Activated naive CD4-positive, alpha-beta T cell treated with anti-CD3 and anti-CD28 coated beads, Interleukin-2, amount 50 U/mL, for 72 hours (primary cell): Measurements from ENCODE around the gene E2F8. TPM values are rescaled to one million over a fixed set of nuclear protein-coding genes. Genes with fewer than 3 reads are reported as not detected.
"Not testable (repeated sequence)": the region's sequence is repeated elsewhere in the genome, so short reads cannot be mapped to it uniquely, and the experiment has no call there.

Source experiments
- ATAC-seq, 2 donors: fragments of 150-1000 bp; cut with Tn5 transposase; 2 replicates each; pipeline ENCODE4 v1.10.0; 2021; ENCODE audit warnings: mild to moderate bottlenecking in 2 of 2, moderate library complexity in 2 of 2
- DNase-seq, 2 donors: peaks; one replicate each; pipeline ENCODE4 v3.0.0; 2021 to 2022; ENCODE audit warnings: low spot score in 2 of 2
- H3K27ac Mint-ChIP-seq, 2 donors: one replicate each; pipeline ENCODE4 v1.8.0; 2022; ENCODE audit warnings: mild to moderate bottlenecking in 2 of 2, mixed read lengths in 2 of 2
- H3K36me3 Mint-ChIP-seq, 2 donors: one replicate each; pipeline ENCODE4 v1.8.0; 2022; ENCODE audit warnings: mixed read lengths in 2 of 2
- H3K9me3 Mint-ChIP-seq, 2 donors: one replicate each; pipeline ENCODE4 v1.8.0; 2022; ENCODE audit warnings: mixed read lengths in 2 of 2
- total RNA-seq, 2 donors: library from RNA; stranded (reverse); gene quantifications; one replicate each; pipeline ENCODE4 v1.2.3, GENCODE V29; 2022

Gene E2F8, protein sequence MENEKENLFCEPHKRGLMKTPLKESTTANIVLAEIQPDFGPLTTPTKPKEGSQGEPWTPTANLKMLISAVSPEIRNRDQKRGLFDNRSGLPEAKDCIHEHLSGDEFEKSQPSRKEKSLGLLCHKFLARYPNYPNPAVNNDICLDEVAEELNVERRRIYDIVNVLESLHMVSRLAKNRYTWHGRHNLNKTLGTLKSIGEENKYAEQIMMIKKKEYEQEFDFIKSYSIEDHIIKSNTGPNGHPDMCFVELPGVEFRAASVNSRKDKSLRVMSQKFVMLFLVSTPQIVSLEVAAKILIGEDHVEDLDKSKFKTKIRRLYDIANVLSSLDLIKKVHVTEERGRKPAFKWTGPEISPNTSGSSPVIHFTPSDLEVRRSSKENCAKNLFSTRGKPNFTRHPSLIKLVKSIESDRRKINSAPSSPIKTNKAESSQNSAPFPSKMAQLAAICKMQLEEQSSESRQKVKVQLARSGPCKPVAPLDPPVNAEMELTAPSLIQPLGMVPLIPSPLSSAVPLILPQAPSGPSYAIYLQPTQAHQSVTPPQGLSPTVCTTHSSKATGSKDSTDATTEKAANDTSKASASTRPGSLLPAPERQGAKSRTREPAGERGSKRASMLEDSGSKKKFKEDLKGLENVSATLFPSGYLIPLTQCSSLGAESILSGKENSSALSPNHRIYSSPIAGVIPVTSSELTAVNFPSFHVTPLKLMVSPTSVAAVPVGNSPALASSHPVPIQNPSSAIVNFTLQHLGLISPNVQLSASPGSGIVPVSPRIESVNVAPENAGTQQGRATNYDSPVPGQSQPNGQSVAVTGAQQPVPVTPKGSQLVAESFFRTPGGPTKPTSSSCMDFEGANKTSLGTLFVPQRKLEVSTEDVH
- total RNA-seq = 10 to 100 TPM; 24.8 to 35.8 TPM

DNA sequence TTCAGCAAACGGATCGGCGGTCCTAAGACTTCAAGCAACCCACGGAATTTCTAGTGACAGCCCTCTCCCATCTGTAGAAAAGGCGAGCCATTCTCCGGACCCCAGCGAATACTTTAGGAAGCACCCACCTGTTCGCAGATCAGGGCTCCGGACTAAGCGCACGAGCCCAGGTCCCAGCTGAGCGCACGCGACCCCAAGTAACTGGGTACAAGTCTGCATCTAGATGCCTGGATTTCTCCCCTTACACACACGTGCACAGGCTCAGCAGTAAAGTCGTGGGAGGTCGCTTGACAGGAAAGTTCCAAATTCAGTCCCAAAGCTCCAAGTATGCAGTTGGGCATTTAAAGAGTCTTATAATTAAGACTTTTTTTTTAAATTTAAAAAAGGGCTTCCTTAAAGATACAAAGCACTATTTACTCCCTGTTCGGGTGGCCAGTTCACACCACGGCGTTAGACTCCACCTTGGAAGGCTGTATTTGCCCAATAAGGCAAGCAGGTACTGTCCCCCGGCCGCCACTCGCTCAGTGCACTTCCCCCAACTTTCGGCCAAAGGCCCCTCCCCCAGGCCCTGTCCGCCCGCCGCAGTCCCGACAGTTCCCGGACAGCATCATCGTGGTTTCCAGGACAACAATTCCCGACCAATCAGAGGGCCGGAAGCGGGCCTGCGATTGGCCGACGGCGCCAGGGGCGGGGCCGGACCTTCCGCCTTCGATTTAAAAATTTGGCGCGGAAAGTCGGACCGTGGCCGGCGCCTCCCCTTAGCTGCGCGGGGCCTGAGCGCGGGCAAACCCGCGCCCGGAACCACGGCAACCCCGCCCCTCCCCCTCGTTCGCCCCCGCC lies at the start of gene E2F8:
Gene E2F8 (minus strand): TSS at position 526 of the 840 bp plus-strand sequence. CDS start 824 bp downstream, outside the sequence.
- ATAC-seq (peak; percentile 85 to 88), DNase-seq (peak; percentile 90 to 99)
- Mint-ChIP-seq H3K36me3 (peaks cover 7 to 39% of the 10 kb centered on the region in 2 donors), H3K27ac (peak within 1 kb of the TSS; percentile 76 to 92), H3K9me3 (no peaks in the 10 kb centered on the region)

DNA sequence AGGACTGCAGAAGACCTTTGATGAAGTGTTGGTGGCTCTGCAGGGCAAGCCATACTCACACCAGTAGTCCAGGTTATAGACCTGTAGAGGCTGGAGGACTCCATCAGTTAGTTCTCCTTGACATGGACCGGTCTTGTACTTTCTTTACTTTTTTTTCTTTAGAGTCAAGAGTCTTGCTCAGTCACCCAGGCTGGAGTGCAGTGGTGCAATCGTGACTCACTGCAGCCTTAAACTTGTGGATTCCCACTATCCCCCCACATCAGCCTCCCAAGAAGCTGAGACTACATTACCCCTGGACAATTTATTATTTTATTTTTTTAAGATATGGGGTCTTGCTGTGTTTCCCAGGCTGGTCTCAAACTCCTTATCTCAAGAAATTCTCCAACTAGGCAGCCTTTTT lies 49.6 kb upstream of the E2F8 start:
- ATAC-seq (no peak), DNase-seq (no peak)
- Mint-ChIP-seq H3K9me3 (no peaks in the 10 kb centered on the region), H3K27ac (no peak overlapping the region), H3K36me3 (no peaks in the 10 kb centered on the region)

DNA sequence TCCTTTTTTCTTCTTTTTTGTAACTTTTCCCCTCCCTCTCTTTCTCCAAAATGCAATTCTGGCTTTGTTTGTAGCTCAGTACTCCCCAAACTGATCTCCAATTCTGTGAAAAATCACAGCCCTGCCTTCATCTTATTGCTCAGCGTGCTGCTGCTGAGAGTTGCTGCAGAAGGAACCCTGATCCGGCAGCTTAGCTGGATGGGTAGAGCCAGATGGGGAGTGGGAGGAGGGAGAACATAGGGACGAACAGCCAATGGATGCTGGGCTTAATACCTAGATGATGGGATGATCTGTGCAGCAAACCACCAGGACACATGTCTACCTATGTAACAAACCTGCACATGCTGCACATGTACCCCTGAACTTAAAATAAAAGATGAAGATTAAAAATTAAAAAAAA lies 47.5 kb upstream of the E2F8 start:
- Mint-ChIP-seq H3K27ac (no peak overlapping the region), H3K36me3 (no peaks in the 10 kb centered on the region)
- ATAC-seq = no peak

DNA sequence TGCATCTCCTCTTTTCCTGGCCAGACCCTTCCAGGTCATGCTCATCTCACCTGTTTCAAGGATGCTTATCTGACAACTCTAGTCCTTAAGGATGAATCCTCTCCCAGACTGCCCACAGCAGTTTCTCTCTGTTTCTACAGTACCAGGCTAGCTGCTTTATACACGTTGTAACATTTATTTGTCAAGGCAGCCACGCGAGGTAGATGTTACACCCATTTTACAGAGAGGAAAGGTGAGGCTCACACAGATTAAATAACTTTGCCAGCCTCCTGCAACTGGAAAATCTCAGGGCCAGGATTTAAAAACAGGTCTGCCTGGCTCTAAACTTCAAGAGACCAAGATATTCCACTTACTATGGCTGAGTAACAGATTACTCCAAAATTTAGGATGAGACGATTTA lies 45.7 kb upstream of the E2F8 start:
- H3K9me3 Mint-ChIP-seq = no peaks in the 10 kb centered on the region
- ATAC-seq (no peak), DNase-seq (no peak)
- no peaks in the 10 kb centered on the region for H3K36me3 Mint-ChIP-seq
- no peak overlapping the region for H3K27ac Mint-ChIP-seq

More for the DNA sequence above, 47.5 kb upstream of the E2F8 start:
- no peaks in the 10 kb centered on the region for H3K9me3 Mint-ChIP-seq
- no peak for DNase-seq

DNA sequence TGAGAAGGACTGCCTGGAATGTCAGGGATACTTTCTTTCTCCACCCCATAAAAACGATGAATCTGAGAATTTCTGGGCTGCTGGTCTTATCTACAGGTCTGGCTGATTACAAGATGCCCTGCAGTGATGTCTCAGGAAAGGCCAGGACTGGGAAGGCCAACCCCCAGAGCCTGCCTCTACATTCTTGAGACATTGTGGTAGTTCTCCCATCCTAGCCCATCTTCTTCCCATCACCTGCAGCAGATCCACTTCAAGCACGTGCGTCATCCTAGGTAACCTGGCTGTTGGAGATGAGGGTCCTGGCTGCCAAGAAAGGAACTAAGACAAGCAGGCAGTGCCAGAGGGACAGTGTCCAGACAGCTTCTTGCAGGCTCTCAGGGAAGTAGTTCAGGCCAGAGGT lies 44.1 kb upstream of the E2F8 start:
- no peaks in the 10 kb centered on the region for H3K9me3 Mint-ChIP-seq
- no peak overlapping the region for H3K27ac Mint-ChIP-seq
- no peak for ATAC-seq
- DNase-seq = no peak
- H3K36me3 Mint-ChIP-seq = no peaks in the 10 kb centered on the region

DNA sequence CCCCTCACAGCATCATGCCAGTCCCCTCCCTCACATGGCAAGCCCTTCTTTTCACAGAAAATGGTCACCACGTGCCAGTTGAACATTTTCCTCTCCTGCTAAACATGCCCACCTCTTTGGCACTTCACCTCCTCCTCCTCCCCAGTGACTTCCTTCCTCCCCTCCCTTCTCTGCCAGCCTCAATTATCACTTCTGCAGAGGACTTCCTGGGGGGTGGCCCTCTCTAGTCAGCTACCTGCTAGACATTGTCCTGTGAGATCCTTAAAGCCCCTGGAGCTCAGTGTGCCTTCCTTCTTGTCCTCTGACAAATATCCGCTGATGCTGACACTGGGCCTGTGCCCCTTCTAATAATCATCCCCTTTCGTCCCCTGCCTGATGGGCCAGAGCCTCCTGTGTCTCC lies 43.2 kb upstream of the E2F8 start:
- no peak for ATAC-seq
- no peak for DNase-seq
- Mint-ChIP-seq H3K9me3 (no peaks in the 10 kb centered on the region), H3K27ac (peak overlapping the region in 1 of 2 donors; percentile 15), H3K36me3 (no peaks in the 10 kb centered on the region)

DNA sequence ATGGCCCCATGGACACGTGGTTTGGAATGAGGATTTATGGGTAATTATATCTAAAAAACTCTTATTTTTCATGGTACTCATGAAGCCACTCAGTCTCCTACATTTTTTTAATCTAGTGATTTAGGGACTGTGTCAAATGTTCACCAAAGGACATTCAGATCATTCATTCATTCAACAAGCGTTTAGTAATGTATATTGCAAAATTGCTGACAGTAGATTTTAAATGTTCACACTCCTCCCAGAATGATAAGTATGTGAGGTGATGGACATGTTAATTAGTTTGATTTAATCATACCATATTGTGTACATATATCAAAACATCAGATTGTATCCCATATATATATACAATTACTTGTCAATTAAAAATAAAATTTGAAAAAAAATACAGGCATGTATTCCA lies 40.8 kb upstream of the E2F8 start:
- Mint-ChIP-seq H3K36me3 (no peaks in the 10 kb centered on the region), H3K27ac (no peak overlapping the region), H3K9me3 (no peaks in the 10 kb centered on the region)
- DNase-seq (no peak), ATAC-seq (no peak)

DNA sequence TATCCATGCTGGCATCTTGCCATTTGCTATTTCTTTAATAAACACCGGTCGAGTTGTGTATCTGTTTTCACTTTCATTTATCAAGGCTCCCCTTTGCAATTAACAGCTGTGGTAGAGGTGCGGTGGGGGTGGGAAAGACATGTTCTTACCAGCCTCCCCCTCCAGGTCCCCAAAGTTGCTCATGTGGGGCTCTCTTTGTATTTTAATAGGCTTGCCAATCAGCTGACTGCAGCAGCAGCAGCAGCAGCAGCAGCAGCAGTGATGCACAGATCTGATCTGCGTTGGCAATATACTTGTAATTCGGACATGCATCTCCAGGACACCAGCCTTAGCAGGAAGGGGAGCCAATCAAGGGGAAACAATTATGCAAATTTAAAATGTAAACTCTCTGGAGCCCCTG lies 40.3 kb upstream of the E2F8 start:
- H3K27ac Mint-ChIP-seq = no peak overlapping the region
- no peak for ATAC-seq
- H3K36me3 Mint-ChIP-seq = no peaks in the 10 kb centered on the region
- DNase-seq = no peak
- no peaks in the 10 kb centered on the region for H3K9me3 Mint-ChIP-seq

DNA sequence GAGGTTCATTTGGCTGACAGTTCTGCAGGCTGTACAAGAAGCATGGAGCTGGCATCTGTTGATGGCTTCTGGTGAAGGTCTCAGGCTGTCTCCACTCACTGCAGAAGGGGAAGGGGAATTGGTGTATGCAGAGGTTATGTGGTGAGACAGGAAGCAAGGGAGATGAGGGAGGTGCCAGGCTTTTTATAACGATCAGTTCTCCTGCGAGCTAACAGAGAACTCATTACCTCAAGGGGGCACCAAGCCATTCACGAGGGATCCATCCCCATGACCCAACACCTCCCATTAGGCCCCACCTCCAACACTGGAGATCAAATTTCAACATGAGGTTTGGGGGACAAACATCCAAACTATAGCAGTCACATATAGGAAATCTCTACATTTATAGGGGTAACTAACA lies 38.7 kb upstream of the E2F8 start:
- Mint-ChIP-seq H3K36me3 (no peaks in the 10 kb centered on the region), H3K27ac (no peak overlapping the region), H3K9me3 (no peaks in the 10 kb centered on the region)
- no peak for ATAC-seq
- no peak for DNase-seq

DNA sequence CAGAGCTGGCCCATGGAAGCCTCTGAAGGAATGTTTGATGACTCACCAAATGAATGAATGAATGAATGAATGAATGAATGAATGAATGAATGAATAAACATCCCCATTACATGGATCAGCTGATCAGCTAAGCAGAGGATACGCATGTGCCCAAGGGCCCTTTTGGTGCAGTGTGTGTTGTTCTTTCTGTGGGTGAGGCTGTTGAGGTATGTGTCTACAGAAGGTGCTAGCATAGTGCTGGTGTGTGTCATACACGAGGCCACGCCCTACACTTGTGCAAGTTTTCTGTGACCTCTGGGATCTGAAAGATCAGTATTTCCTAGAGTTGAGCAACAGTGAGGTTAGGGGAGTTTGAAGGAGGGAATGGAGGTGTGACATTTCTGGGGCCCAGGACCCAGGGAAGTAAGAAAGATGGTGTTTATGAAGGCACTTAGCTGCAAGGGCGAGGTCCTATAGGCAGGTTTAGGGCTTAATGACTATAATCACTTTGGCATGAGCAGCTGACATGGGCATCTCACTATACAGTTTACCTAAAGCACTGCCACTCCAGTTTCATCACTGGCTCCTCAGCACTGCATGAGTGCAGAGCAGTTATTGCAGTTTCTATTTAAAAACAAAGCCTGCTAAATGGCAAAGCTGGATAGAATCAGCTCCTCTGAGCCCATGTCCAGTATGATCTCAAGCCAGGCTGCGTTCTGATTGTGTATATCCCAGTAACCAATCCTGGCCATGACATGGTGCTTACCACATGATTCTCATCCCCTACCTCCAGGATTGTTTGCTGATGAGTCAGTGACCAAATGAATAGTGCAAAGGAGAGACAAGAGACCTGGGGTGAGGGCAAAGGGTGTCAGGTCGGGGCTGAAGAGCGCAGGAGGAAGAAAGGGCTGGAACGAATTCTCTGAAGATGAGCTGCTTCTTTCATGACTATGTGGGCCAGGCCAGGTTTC lies 36.4 kb upstream of the E2F8 start:
- Mint-ChIP-seq H3K36me3 (no peaks in the 10 kb centered on the region), H3K27ac (no peak overlapping the region), H3K9me3 (no peaks in the 10 kb centered on the region)
- DNase-seq (no peak), ATAC-seq (no peak)

DNA sequence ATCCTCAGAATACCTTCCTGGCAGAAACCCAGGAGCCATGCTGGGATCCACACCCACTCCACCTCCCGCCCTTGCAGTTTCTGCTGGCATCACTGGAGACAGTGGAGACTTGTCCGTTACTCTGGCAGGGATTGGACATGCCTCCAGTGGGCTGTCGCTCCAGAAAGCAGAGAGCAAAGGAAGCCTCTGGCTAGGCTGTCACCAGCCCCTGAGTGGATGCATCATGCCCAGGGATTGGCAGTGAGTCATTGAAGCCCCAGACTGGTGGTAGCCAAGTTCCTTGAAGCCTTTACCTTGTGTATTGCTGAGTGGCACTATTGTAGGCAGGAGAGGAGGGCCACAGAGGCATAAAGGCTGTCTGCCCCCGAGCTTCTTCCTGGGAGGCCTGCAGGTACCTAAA lies 34.8 kb upstream of the E2F8 start:
- ATAC-seq (no peak), DNase-seq (no peak)
- Mint-ChIP-seq H3K27ac (no peak overlapping the region), H3K36me3 (no peaks in the 10 kb centered on the region), H3K9me3 (no peaks in the 10 kb centered on the region)

DNA sequence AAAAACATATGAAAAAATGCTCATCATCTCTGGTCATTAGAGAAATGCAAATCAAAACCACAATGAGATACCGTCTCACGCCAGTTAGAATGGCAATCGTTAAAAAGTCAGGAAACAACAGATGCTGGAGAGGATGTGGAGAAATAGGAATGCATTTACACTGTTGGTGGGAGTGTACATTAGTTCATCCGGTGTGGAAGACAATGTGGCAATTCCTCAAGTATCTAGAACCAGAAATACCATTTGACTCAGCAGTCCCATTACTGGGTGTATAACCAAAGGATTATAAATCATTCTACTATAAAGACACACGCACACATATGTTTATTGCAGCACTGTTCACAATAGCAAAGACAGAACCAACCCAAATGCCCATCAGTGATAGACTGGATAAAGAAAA lies 32.5 kb upstream of the E2F8 start:
- not testable (repeated sequence) for DNase-seq, H3K9me3 Mint-ChIP-seq, H3K36me3 Mint-ChIP-seq, ATAC-seq, H3K27ac Mint-ChIP-seq

DNA sequence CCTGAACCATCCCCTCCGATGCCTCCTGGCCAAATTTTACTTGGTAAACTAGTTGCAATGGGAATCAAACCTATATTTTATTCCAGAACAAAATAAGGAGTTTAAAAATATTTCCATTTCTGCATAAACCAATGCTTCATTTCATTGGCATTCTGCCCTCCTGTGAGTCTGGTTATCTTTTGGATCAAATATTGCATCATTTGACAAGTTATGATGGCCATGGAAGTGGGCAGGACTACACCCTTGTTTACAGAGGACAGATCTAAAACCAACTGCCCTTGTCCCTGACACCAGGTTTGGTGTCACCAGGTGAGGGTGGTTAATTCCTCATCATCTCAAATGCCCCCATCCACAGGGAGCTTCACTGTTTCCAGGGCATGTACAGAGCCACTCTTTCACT lies 28.2 kb upstream of the E2F8 start:
- Mint-ChIP-seq H3K9me3 (no peaks in the 10 kb centered on the region), H3K36me3 (no peaks in the 10 kb centered on the region), H3K27ac (no peak overlapping the region)
- no peak for ATAC-seq
- no peak for DNase-seq

DNA sequence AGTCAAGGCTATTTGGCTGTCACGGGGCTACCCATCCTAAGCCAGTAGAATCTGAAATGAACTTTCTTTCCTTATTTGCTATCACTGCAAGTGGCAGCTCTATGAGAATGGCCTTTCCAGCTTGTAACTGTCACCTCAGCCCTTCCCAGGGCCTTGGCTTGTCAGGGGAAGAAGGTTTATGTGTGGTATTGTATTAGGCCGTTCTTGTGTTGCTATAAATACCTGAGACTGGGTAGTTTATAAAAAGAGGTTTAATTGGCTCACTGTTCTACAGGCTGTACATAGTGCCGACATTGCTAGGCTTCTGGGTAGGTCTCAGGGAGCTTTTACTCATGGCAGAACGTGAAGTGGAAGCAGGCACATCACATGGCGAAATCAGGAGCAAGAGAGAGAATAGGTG lies 26.8 kb upstream of the E2F8 start:
- ATAC-seq (no peak), DNase-seq (no peak)
- Mint-ChIP-seq H3K9me3 (no peaks in the 10 kb centered on the region), H3K27ac (no peak overlapping the region), H3K36me3 (no peaks in the 10 kb centered on the region)

DNA sequence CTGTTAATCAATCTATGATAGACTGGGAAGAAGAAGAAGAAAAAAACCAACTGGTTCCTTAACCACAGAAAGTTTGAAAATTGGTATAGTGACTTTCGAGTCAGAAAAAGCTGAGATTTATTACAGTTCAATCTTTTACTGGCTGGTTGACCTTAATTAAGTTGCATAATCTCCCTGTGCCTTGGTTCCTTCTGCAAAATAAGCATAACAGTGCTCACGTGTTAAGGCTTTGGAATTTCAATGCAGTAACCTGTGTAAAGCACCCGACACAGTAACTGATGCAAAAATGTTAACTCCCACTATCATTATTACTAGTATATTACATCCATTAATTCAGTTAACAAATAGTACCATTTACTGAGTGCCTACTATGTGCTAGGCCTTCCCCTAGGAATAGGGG lies 22.6 kb upstream of the E2F8 start:
- Mint-ChIP-seq H3K36me3 (no peaks in the 10 kb centered on the region), H3K9me3 (no peaks in the 10 kb centered on the region), H3K27ac (no peak overlapping the region)
- DNase-seq (no peak), ATAC-seq (no peak)
